Endothelial cell of umbilical vein (primary cell): ENCODE results near the gene LCE1F. TPM values are rescaled to one million over a fixed set of nuclear protein-coding genes. Genes with fewer than 3 reads are reported as not detected.

Experiments
- BruUV-seq: library from RNA; stranded (reverse); fragments of 400-500 nt; replicated peaks from 2 replicates; lab custom pipeline; 2021; lab: Mats Ljungman, UMichigan
- CTCF ChIA-PET: fragments of 300-600, 350-600 bp; sonication (Branson Sonifier 250); formaldehyde crosslinking; loops from one replicate; lab custom pipeline; 2021; ENCODE audit warnings: antibody characterized with exemption, inconsistent platforms; lab: Charles Lee
- POLR2A ChIA-PET: fragments of 300-600, 350-600 bp; sonication (Branson Sonifier 250); formaldehyde crosslinking; loops from one replicate; lab custom pipeline; 2021; ENCODE audit warnings: antibody characterized with exemption, inconsistent platforms; lab: Charles Lee
- DNase-seq: peaks from one replicate; pipeline ENCODE4 v3.0.0-alpha.2; 2011; ENCODE audit warnings: low read depth, low spot score
- FAIRE-seq: peaks from 2 replicates; lab custom pipeline; 2011; peaks lifted over from hg19 to GRCh38; lab: Jason Lieb, UNC
- H2AFZ ChIP-seq: 2 replicates; pipeline ENCODE4 v1.6.0; 2012; ENCODE audit warnings: low read depth, low read length, control low read depth, inconsistent platforms
- H3K27ac ChIP-seq: 2 replicates; pipeline ENCODE4 v1.5.1; 2011; ENCODE audit warnings: low read depth, mild to moderate bottlenecking, control low read depth, low read length, moderate library complexity; ENCODE audit not compliant: insufficient read depth
- H3K27me3 ChIP-seq, 2 experiments: 2 replicates each; pipeline versions ENCODE4 v1.6.0 to v1.6.1; 2011; ENCODE audit warnings: low read length in 2 of 2, mixed read lengths in 1 of 2; ENCODE audit not compliant: control insufficient read depth in 2 of 2, insufficient read depth in 2 of 2
- H3K36me3 ChIP-seq, 2 experiments: 2 replicates in 1 of 2; 3 replicates in 1 of 2; pipeline ENCODE4 v1.5.1; 2011; ENCODE audit warnings: low read length in 2 of 2, mild to moderate bottlenecking in 1 of 2, moderate library complexity in 1 of 2; ENCODE audit not compliant: control insufficient read depth in 2 of 2, insufficient read depth in 2 of 2; ENCODE audit errors: extremely low read depth in 1 of 2
- H3K4me1 ChIP-seq: 3 replicates; pipeline ENCODE4 v1.5.1; 2011; ENCODE audit warnings: mild to moderate bottlenecking, low read length; ENCODE audit not compliant: control insufficient read depth, insufficient read depth; ENCODE audit errors: extremely low read depth
- H3K4me2 ChIP-seq: 2 replicates; pipeline ENCODE4 v1.6.1; 2011; ENCODE audit warnings: low read length, control low read depth, mixed read lengths; ENCODE audit not compliant: insufficient read depth
- H3K4me3 ChIP-seq, 3 experiments: fragments of 200-600 bp in 1 of 3; sonication (generic), shearing (Covaris generic) in 1 of 3; replicated peaks in 1 of 3; 2 replicates each; pipeline ENCODE4 v1.5.1; 2011 to 2016; ENCODE audit warnings: control low read depth in 3 of 3, low read length in 3 of 3, mild to moderate bottlenecking in 2 of 3, inconsistent platforms in 1 of 3, low read depth in 1 of 3, moderate library complexity in 1 of 3; ENCODE audit not compliant: insufficient read depth in 1 of 3
- H3K79me2 ChIP-seq: 2 replicates; pipeline ENCODE4 v1.6.0; 2012; ENCODE audit warnings: low read length, inconsistent platforms; ENCODE audit not compliant: control insufficient read depth, insufficient read depth
- H3K9ac ChIP-seq: replicated peaks from 2 replicates; pipeline ENCODE3; 2011; ENCODE audit warnings: low read length, control low read depth; ENCODE audit not compliant: insufficient read depth; ENCODE audit errors: extremely low read depth
- H3K9me1 ChIP-seq: replicated peaks from 3 replicates; pipeline ENCODE4 v1.6.0; 2011; ENCODE audit warnings: mild to moderate bottlenecking, low read length; ENCODE audit not compliant: control insufficient read depth, insufficient read depth; ENCODE audit errors: extremely low read depth
- H3K9me3 ChIP-seq: replicated peaks from 2 replicates; pipeline ENCODE4 v1.5.1; 2012; ENCODE audit warnings: low read length, inconsistent platforms; ENCODE audit not compliant: control insufficient read depth, insufficient read depth
- H4K20me1 ChIP-seq: replicated peaks from 2 replicates; pipeline ENCODE3; 2011; ENCODE audit warnings: mild to moderate bottlenecking, low read length; ENCODE audit not compliant: control insufficient read depth, insufficient read depth; ENCODE audit errors: extremely low read depth
- CTCF ChIP-seq, 2 donors: IDR thresholded peaks; 1 replicate in 1 of 2; 2 replicates in 1 of 2; pipeline ENCODE4 v1.5.1; 2011; ENCODE audit warnings: low read length in 2 of 2, mild to moderate bottlenecking in 2 of 2, moderate library complexity in 2 of 2, control low read depth in 1 of 2, inconsistent platforms in 1 of 2, low read depth in 1 of 2; ENCODE audit not compliant: insufficient read depth in 1 of 2; ENCODE audit errors: extremely low read depth in 1 of 2
- EZH2 ChIP-seq: IDR thresholded peaks from 2 replicates; pipeline ENCODE4 v1.6.1; 2012; ENCODE audit warnings: borderline replicate concordance, low read depth, mild to moderate bottlenecking, moderate library complexity, low read length, inconsistent platforms; ENCODE audit not compliant: severe bottlenecking
- FOS ChIP-seq: IDR thresholded peaks from 2 replicates; pipeline ENCODE4 v1.6.1; 2011; ENCODE audit warnings: mild to moderate bottlenecking, low read length, moderate library complexity, borderline replicate concordance; ENCODE audit not compliant: insufficient read depth
- GATA2 ChIP-seq: IDR thresholded peaks from 2 replicates; pipeline ENCODE4 v1.7.0; 2011; ENCODE audit warnings: low read depth, mild to moderate bottlenecking, moderate library complexity, mixed read lengths, low read length; ENCODE audit not compliant: insufficient read length, insufficient read depth
- JUN ChIP-seq: IDR thresholded peaks from 2 replicates; pipeline ENCODE4 v1.6.1; 2011; ENCODE audit warnings: borderline replicate concordance, low read depth; ENCODE audit not compliant: insufficient read length, insufficient read depth
- MAX ChIP-seq: IDR thresholded peaks from 2 replicates; pipeline ENCODE4 v1.6.1; 2011; ENCODE audit not compliant: insufficient read depth, insufficient read length
- MYC ChIP-seq: IDR thresholded peaks from one replicate; pipeline ENCODE4 v1.6.1; 2011; ENCODE audit warnings: mild to moderate bottlenecking, low read depth, low read length
- POLR2A ChIP-seq: IDR thresholded peaks from 2 replicates; pipeline ENCODE4 v1.6.1; 2012; ENCODE audit warnings: low read depth, mild to moderate bottlenecking, control low read depth, low read length
- POLR2AphosphoS5 ChIP-seq: IDR thresholded peaks from 2 replicates; pipeline ENCODE4 v1.6.1; 2012; ENCODE audit warnings: low read depth, mild to moderate bottlenecking, control low read depth, low read length, moderate library complexity; ENCODE audit not compliant: insufficient read depth
- dilution Hi-C: fragments of 300-500 bp; cut with MboI; formaldehyde crosslinking; loops from one replicate; pipeline ENCODE4 v1.15.0; 2019; ENCODE audit warnings: low sequenced_read_pairs; ENCODE audit not compliant: extremely low pct_ligation_motif_present
- intact Hi-C: fragments of 100-400 bp; cut with micrococcal nuclease; formaldehyde crosslinking; loops from one replicate; pipeline ENCODE4 v1.10.0; 2022
- polyA plus RNA-seq, 4 experiments: library from polyadenylated mRNA; depleted of rRNA in 3 of 4; stranded (reverse) in 3 of 4; unstranded in 1 of 4; fragments of >200 nt; gene quantifications; 2 replicates each; pipeline versions ENCODE4 v1.2.1 to v1.2.3, GENCODE V29; 2011 to 2012; ENCODE audit warnings: missing spikeins in 1 of 4
- total RNA-seq: library from RNA; stranded (reverse); gene quantifications from 2 replicates; pipeline ENCODE4 v1.2.3, GENCODE V29; 2021

LCE1F gene
- total and polyA plus RNA-seq, 2 donors (not counting 3 experiments of a cell fraction or from before 2014, with no cell fraction given), result not detected

DNA sequence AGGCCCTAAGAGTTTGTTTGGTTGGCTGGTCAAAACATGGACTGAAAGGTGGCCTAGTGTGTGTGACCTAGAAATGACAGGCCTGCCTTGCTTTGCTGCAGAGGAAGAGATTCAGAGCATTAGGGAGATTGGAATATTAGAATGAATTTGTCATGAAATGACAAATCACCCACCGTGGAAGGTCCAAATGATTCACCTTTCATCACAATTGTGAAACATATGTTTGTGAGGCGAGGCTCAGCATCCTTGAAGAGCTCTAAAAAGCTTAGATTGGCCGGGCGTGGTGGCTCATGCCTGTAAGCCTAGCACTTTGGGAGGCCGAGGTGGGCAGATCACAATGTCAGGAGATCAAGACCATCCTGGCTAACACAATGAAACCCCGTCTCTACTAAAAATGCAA is 42.4 kb downstream of the LCE1F start:
- POLR2A ChIA-PET, result no interaction called here
- intact Hi-C loops (no loop called here), dilution Hi-C loops (no loop called here)
- DNase-seq (no peak), FAIRE-seq (no peak)
- CTCF ChIA-PET, result no interaction called here
- Histone ChIP-seq H3K4me2 (no peak overlapping the region), H3K79me2 (no peaks in the 10 kb centered on the region), H3K9me3 (no peaks in the 10 kb centered on the region), H3K36me3 (no peaks in the 10 kb centered on the region), H3K4me1 (no peaks in the 10 kb centered on the region), H4K20me1 (no peaks in the 10 kb centered on the region), H3K4me3 (no peak overlapping the region), H3K9me1 (no peaks in the 10 kb centered on the region), H3K9ac (no peak overlapping the region), H3K27ac (no peak overlapping the region), H2AFZ (no peak overlapping the region), H3K27me3 (no peaks in the 10 kb centered on the region)
- TF ChIP-seq POLR2AphosphoS5 (no peak), CTCF (IDR thresholded peaks at IDR 0.05; ENCODE audit: extremely low read depth in 1 of 2, insufficient read depth in 1 of 2, low read depth in 1 of 2, low read length in 2 of 2) (no peak), GATA2 (no peak), POLR2A (no peak), MYC (no peak), EZH2 (no peak), JUN (no peak), FOS (no peak), MAX (no peak)
- BruUV-seq, result no TSS peak
